Peyer's patch (tissue), 4 donors: ENCODE data around the gene MARCHF2.
A peak's percentile ranks its signal among the peaks of the same experiment; 100 is the strongest.

ENCODE experiments used
- CTCF ChIP-seq, 6 experiments: fragments of 450-650 bp in 4 of 6; fragments of 200-600 bp in 2 of 6; sonication (generic) in 1 of 6; IDR thresholded peaks; one replicate each; pipeline ENCODE4 v1.5.1; 2017 to 2019; ENCODE audit warnings: antibody characterized with exemption in 6 of 6, mild to moderate bottlenecking in 3 of 6, moderate library complexity in 1 of 6
- POLR2A ChIP-seq, 2 donors: fragments of 450-650 bp; IDR thresholded peaks; one replicate each; pipeline ENCODE4 v1.5.1; 2017; ENCODE audit warnings: antibody characterized with exemption in 2 of 2, mild to moderate bottlenecking in 2 of 2, moderate library complexity in 2 of 2

- TF ChIP-seq CTCF (IDR thresholded peaks at IDR 0.05) (no peak), POLR2A (IDR thresholded peaks at IDR 0.05) (peak in 1 of 2 donors; percentile 10)
Measured at GRCh38 chr19:8367327-8368001, 45.6 kb upstream of the MARCHF2 start.
